Colonic mucosa (tissue), 4 donors: ENCODE measurements around the gene STARD9. TPM values are rescaled to one million over a fixed set of nuclear protein-coding genes. Genes with fewer than 3 reads are reported as not detected.
"Not testable (repeated sequence)": the region's sequence is repeated elsewhere in the genome, so short reads cannot be mapped to it uniquely, and the experiment has no call there.

Source experiments
- DNase-seq: peaks from one replicate; pipeline ENCODE4 v3.0.0-alpha.2; 2020
- H3K27ac ChIP-seq: fragments of 200-600 bp; one replicate; pipeline ENCODE4 v1.8.0; 2021
- H3K27me3 ChIP-seq: fragments of 200-600 bp; one replicate; pipeline ENCODE4 v1.8.0; 2021
- H3K36me3 ChIP-seq: fragments of 200-600 bp; one replicate; pipeline ENCODE4 v1.8.0; 2021
- H3K4me1 ChIP-seq: fragments of 200-600 bp; one replicate; pipeline ENCODE4 v1.8.0; 2021; ENCODE audit warnings: mild to moderate bottlenecking
- H3K4me3 ChIP-seq: fragments of 200-600 bp; one replicate; pipeline ENCODE4 v1.8.0; 2021
- H3K9ac ChIP-seq, 2 donors: one replicate each; pipeline ENCODE4 v1.7.0; 2013; ENCODE audit warnings: control low read depth in 2 of 2, low read depth in 2 of 2, low read length in 2 of 2
- H3K9me3 ChIP-seq: fragments of 200-600 bp; one replicate; pipeline ENCODE4 v1.8.0; 2021
- intact Hi-C: fragments of 100-400 bp; cut with DNase I; formaldehyde crosslinking; loops from one replicate; pipeline ENCODE4 v1.14.1; 2022
- total RNA-seq, 2 donors: library from RNA; stranded (reverse); fragmentation: NEBNext Ultra II Directional in 1 of 2; extraction: Animal tissue kit (Norgen Biotek cat#: 25700) in 1 of 2; gene quantifications; one replicate each; pipeline ENCODE4 v1.2.1, GENCODE V29; 2021
- TF ChIP-seq, protein P1 (sequence below): fragments of 200-600 bp; IDR thresholded peaks from one replicate; pipeline ENCODE4 v1.8.0; 2022; ENCODE audit warnings: antibody characterized with exemption, mild to moderate bottlenecking
- donor health status: healthy.
- donor health status: DM: no; HTN: no; CAD: no.
- donor health status: DM: no; HTN: no; CAD: no.

STARD9 gene
- total RNA-seq, 2 donors from 2014 or later, result 4.7 to 5.2 TPM

DNA sequence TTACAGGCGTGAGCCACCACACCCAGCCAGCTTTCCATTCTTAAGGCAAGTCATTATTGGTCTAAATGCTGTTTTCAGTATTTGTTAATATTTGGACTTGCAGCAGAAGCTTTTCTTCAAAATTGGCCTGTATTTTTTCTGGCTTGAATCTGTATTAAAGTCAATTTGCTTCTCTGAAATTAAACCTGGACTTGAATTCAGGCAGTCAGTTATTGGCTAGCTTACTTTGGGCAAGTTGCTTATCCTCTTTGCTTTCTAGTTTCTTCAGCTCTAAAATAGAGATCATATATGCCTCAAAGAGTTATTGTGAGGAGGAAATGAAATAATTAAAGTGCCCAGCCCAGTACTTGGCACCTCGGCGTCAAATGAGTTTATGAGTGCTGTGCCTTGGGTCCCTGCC, 17.3 kb downstream of the STARD9 start:
- Histone ChIP-seq H3K36me3 (no peaks in the 10 kb centered on the region), H3K9ac (peak overlapping the region in 1 of 2 donors; percentile 30), H3K4me3 (no peak overlapping the region), H3K27me3 (no peaks in the 10 kb centered on the region), H3K27ac (peak overlapping the region; percentile 11), H3K4me1 (peaks cover 6% of the 10 kb centered on the region), H3K9me3 (no peaks in the 10 kb centered on the region)
- intact Hi-C loops, result no loop called here
- TF ChIP-seq, protein P1, sequence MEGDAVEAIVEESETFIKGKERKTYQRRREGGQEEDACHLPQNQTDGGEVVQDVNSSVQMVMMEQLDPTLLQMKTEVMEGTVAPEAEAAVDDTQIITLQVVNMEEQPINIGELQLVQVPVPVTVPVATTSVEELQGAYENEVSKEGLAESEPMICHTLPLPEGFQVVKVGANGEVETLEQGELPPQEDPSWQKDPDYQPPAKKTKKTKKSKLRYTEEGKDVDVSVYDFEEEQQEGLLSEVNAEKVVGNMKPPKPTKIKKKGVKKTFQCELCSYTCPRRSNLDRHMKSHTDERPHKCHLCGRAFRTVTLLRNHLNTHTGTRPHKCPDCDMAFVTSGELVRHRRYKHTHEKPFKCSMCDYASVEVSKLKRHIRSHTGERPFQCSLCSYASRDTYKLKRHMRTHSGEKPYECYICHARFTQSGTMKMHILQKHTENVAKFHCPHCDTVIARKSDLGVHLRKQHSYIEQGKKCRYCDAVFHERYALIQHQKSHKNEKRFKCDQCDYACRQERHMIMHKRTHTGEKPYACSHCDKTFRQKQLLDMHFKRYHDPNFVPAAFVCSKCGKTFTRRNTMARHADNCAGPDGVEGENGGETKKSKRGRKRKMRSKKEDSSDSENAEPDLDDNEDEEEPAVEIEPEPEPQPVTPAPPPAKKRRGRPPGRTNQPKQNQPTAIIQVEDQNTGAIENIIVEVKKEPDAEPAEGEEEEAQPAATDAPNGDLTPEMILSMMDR, result no peak
- DNase-seq, result no peak

DNA sequence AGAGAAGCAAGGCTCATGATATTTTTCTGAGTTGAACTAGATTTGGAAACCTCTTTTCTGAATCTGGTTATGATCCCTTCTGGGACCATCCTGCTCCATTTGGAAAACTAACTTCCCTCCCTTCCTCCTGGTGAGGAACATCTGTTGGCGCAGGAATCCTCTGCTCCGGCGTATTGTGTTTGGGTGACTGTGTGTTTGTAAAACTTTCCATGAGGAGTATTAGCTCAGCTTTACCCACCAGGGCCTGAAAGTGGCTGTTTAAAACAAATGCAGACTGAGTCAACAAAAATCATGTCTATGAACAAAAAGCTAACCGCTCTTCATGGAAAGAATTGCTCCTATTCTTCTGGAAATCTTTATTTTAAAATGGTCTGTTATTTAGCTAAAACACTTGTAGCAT, 17.7 kb downstream of the STARD9 start:
- peaks cover 6% of the 10 kb centered on the region for H3K4me1 ChIP-seq
- H3K4me3 ChIP-seq, result no peak overlapping the region
- no peak for DNase-seq
- intact Hi-C loops, result no loop called here
- no peaks in the 10 kb centered on the region for H3K27me3 ChIP-seq
- no peaks in the 10 kb centered on the region for H3K36me3 ChIP-seq
- no peaks in the 10 kb centered on the region for H3K9me3 ChIP-seq
- peak overlapping the region in 1 of 2 donors; percentile 30 for H3K9ac ChIP-seq
- TF ChIP-seq, protein P1, result no peak
- peak overlapping the region; percentile 22 for H3K27ac ChIP-seq

DNA sequence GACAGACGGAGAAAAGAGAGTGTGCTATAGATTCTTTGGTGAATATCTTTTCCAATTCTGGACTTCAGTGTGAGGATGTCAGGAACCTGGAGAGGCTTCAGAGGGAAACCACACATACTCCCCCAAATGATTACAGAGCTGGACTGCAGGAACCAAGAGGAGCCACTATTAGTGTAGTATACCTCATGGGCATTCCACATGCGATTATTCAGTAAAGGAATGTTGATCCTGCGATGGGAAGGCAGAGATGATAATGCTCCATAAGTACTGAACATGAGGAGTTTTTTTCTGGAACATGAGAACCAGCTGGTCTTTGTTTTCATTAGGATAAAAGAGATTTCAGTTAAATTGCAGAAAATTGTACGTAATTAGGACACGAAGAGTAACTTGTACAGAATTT, 18.7 kb downstream of the STARD9 start:
- TF ChIP-seq, protein P1, result no peak
- Histone ChIP-seq H3K27me3 (no peaks in the 10 kb centered on the region), H3K9me3 (no peaks in the 10 kb centered on the region), H3K27ac (peak overlapping the region; percentile 22), H3K9ac (no peak overlapping the region), H3K36me3 (no peaks in the 10 kb centered on the region), H3K4me1 (peaks cover 6% of the 10 kb centered on the region), H3K4me3 (no peak overlapping the region)
- no peak for DNase-seq
- intact Hi-C loops, result no loop called here

DNA sequence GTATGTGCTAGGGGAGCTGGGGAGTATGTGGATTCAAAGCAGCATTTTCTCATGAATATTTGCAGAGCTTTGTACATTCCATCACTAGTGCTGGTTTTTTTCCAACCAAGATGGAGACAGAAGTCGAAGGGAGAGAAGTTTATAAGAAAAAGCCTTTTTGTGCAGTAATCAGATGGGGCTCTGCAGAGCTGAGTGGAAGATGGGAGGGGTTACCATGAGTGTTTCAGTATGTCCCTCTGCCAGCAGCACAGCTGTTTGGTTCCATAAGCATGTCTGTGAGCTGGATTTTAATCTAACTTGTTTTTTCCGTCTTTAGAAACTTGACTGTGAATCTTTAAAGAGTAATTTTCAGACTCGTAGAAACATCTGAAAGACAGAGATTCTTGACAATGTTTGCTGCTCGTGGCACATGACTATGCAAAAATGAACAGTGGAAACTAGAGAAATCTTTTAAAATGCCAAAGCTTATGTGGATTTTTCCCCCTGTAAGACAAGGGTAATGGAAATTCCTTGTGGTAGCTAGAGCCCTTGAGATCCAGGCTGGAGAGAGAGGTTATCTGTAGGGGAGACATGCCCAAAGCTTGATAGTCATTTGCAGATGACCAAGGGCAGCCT, 20.3 kb downstream of the STARD9 start:
- Histone ChIP-seq H3K27me3 (no peaks in the 10 kb centered on the region), H3K27ac (peak overlapping the region; percentile 5), H3K4me3 (no peak overlapping the region), H3K36me3 (no peaks in the 10 kb centered on the region), H3K9ac (no peak overlapping the region), H3K9me3 (no peaks in the 10 kb centered on the region), H3K4me1 (peaks cover 6% of the 10 kb centered on the region)
- TF ChIP-seq, protein P1, result no peak
- intact Hi-C loops, result no loop called here
- no peak for DNase-seq

DNA sequence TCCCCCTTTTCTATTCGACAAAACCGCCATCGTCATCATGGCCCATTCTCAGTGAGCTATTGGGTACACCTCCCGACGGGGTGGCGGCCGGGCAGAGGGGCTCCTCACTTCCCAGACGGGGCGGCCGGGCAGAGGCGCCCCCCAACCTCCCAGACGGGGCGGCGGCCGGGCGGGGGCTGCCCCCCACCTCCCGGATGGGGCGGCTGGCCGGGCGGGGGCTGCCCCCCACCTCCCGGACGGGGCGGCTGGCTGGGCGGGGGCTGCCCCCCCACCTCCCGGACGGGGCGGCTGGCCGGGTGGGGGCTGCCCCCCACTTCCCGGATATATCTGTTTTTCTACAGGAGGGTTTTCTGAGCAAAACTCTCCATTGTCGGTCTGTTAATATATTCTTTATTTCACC, 25.9 kb downstream of the STARD9 start:
- H3K4me3 ChIP-seq, DNase-seq, H3K4me1 ChIP-seq, H3K36me3 ChIP-seq, H3K27ac ChIP-seq, H3K9ac ChIP-seq, H3K27me3 ChIP-seq, intact Hi-C loops, H3K9me3 ChIP-seq: not testable (repeated sequence)

DNA sequence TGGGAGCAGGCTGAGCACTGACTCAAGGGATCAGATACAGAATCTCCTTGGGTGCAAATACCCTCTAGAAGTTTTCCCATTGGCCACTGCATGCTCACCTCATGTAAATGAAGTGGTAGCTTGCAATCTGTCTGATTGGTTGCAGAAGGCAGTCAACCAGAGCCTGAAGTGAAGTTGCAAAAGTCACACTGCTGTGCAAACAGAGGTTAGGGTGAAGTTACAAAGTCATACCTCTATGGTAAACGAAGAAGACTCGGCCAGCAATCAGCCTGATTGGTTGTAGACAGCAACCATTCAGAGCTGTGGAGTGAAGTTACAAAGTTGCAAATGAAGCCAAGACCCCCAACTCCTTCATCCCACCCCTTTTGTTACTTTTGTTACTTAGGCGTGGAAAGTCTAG, 27.1 kb downstream of the STARD9 start:
- Histone ChIP-seq H3K9me3 (no peaks in the 10 kb centered on the region), H3K36me3 (no peaks in the 10 kb centered on the region), H3K4me3 (no peak overlapping the region), H3K27me3 (no peaks in the 10 kb centered on the region), H3K27ac (no peak overlapping the region), H3K9ac (no peak overlapping the region), H3K4me1 (no peaks in the 10 kb centered on the region)
- DNase-seq, result no peak
- TF ChIP-seq, protein P1, result no peak
- intact Hi-C loops, result no loop called here
